SK-N-DZ (cell line): ENCODE measurements around the gene RAD18.

Source experiments
- DNase-seq: peaks from one replicate; pipeline ENCODE4 v3.0.0-alpha.2; 2015; ENCODE audit warnings: low spot score

The RAD18 gene

DNA sequence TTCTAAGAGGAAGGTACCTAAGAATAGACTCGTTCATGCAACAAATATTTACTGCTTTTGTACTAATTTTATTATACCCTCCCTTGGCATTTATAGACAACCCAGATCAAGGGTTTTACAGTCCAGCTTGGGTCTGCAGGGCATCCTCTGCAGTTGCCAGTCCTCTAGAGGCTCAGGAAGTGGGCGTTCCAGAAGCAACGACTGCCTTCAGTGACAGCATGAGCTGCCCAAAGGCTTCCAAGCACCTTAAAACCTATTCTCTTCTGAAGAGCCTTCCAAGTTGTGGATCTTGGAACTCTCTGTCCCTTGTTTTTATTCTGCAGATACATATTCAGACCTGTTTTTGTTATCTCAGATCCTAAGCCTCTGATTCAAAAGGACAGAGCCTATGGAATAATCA lies 95.6 kb downstream of the RAD18 start:
- DNase-seq = no peak

DNA sequence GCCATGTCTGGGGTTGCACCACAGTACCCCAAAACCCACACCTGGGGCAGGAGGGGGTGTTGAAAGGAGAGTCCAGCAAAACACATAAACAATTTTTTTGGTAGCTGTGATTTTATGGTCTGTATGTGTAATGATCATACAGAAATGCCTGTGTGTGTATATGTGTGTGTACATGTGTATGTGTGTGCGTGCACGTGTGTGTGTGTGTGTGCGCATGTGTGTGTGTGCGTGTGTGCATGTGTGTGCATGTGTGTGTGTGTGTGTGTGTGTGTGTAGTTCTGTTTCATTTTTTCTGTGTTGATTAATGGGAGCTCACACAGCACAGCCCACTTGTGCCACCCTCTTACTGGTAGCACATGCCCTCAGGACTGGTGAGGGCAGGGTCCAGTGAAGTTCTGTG lies 97.6 kb downstream of the RAD18 start:
- DNase-seq = no peak

DNA sequence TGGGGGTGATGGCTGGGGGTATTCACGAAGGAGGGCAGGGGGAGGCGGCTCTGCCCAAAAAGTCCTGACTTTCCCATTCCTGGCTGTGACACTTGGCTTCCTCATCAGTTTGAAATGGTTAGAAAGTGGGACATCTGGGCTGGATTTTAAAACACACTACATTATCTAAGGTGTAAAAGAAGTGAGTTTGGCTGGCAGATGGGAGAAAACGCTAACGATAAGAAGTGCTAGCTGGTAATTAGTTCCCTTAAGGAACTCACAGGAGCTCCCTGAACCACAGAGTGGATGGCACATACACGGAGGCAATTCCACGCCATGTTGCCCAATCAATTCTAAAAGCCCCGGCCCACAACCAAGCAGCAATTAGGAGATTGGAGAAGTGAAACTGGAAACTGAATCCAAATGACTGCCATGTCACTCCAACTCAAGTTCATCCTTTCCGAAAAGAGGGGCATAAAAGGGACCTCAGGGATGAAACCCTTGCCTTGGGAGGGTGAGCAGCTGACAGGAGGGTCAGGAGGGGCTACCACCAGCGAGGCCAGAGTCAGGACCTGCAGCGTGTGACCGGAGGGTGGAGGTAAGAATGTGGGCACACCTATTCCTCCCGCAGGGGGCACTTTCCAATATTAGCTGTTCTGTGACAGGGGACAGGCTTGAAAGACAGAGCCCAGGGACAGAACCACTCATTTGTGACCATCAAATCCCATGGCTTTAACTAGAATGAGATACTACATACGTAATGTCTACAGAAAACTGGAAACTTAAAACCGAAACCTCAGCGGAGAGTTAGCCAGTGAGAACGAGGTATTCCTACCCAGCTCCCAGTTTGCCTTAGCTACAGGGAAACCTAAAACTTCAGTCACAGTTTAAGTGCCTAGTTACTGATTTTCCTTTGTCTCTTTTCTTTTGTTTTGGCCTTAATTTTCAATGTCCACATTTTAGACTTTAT lies 98.6 kb downstream of the RAD18 start:
- DNase-seq = no peak

DNA sequence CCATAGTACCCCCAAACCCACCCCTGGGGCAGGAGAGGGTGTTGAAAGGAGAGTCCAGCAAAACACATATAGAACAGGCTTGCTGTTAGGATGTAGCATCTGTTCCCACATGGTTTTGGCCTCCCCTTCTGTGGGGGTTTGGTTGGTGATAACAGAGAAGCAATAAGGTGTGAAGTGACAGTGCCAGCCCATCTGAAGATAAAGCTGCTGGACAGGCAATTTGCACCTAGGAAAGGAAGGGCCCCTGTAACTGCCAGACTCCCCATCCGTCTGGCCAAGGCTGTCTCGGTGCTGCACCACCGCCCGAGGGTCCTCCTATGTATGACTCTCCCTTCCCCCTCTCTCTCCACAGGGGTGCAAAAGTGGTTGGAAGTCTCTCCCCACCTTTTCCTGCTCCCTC lies 99.4 kb downstream of the RAD18 start:
- DNase-seq = no peak

DNA sequence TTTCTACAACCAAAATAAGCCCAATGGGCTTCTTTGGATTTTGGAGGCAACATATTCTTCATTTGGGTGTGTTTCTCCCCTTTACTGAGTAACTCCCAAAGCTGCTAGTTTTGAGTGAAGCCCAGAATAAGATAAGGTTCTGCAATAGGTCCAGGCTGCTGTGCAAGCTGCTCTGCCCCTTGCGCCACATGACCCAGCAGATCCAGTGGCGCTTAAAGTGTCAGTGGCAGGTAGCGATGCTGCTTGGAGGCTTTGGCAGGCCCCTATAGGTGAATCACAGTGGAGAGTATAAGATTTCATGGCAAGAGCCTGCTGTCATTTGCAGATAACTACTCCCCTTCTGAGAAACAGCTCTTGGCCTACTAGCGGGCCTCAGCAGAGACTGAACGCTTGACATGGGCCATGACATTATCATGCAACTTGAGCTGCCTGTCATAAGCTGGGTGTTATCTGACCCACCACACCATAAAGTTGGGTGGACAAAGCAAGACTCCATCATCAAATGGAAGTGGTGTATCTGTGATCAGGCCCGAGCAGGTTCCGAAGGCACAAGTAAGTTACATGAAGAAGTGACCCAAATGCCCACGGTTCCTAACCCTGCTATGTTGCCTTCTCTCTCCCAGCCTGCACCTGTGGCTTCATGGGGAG lies 105.4 kb downstream of the RAD18 start:
- no peak for DNase-seq

DNA sequence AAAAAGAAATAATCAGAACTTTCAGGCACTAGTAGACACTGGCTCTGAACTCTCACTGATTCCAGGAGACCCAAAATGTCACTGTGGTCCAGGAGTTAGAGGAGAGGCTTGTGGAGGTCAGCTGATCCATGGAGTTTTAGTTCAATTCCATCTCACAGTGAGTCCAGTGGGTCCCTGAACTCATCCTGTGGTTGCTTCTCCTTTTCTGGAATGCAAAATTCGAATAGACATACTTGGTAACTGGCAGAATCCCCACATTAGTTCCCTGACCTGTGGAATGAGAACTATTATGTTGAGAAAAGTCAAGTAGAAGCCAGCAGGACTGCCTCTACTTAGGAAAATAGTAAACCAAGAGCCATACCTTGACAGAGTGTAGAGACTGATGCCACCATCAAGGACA lies 106.6 kb downstream of the RAD18 start:
- DNase-seq = no peak

DNA sequence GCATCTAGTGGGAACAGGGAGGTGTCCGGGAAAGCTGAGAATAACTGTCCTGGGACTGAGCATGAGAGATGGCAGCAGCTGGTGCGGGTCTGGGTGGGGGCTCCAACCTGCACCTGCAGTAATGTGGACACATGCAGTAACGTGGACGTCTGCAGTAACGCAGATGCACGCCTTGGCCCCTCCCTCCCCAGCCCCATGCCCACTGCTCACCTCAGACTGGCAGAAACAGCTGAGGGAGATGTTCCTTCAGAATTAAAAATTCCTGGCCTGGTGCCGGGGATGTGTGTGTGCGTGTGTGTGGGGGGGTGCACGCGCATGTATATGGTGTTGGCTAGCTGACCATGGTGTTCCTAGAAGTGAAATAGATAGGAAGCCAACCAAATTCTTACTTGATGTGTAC lies 107.2 kb downstream of the RAD18 start:
- DNase-seq = no peak

DNA sequence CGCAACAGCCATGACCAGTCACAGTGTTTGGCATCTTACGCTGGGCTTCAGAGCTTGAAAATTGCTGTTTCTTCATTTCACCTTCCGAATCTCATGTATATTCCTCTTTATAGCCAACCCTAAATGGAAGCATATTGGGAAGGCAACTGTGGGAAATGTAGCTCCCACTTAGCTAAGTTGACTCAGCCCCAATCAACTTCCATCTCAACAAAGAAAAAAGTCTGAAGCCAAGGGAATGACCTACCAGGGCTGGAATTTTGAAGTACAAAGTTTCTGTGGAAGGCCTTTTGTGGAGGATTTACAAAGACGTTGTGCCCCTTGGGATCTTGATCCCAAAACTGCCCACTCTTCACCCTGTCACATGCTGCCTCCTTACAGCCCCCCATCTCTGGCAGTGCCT lies 108.6 kb downstream of the RAD18 start:
- no peak for DNase-seq

DNA sequence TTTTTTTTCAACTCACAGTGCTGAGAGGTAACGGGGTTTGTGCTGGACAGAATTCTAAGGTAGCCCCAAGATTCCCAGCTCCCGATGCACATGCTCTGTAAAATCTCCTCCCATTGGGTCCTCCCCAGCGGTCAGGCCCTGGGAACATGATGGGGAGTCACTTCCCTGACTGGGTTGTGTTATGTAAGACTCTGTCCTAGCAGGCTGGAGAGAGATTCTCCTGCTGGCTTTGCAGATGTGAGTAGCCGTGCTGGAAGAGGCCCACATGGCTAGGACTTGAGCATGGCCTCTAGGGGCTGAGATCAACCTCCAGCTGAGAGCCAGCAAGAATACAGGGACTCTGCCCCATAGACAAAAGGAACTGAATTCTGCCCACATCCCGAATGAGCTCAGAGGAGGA lies 110.2 kb downstream of the RAD18 start:
- no peak for DNase-seq

DNA sequence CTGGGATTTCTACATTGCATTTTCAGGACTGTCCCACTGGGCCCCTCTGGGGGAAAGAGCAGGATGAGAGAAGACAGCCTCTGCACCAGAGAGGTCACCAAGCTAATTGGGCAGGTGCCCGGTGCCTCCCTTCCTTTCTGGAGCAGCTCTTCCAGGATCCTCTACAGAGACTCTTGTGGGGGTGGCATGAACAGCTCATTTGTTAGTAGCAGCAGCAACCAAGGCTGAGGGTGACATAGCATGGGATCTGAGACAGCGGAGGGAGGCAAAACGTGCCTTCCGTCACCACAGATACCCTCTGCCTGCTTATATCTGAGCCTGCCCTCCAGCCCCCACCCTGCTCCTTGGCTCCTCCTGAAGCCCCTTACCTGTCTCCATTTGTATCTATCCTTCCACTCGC lies 110.8 kb downstream of the RAD18 start:
- no peak for DNase-seq

DNA sequence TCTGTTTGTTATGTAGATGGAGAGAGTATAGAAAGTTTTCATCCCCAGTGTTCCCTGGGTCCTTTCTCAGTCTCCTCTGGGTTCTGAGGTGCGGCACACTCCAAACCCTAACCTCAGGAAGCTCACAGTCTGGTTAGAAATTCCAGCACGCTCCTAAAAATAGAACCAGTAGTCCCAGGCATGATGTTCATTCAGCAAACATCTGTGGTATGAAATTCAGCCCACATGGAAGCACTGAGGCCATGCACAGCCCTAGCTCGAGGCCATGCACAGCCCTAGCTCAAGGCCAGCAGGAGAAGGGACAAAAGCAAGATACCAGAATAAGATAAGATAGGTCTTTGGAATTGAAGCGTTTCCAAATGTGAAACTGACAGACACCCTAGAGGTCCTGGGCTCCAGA lies 111.6 kb downstream of the RAD18 start:
- DNase-seq = no peak

DNA sequence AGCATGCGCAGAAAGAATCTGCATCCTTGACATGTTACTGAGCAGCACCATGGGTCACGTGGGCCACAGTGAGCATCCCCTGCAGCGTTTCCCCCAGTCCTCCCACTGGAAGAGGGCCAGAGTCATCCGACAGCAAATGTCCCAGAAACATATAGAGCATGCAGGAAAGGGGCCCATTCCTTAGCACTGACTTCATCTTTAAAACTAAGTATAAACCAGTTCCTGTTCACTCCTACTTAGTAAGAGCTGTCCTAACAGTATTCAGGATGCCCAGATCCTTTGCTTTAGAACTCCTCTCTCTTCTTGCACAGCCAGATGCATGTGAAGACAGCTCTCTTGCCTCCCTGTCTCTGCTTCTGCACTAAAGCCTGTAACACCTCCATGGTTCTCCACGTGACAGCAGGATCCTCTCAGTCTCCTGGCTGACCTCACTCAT lies 114.6 kb downstream of the RAD18 start:
- no peak for DNase-seq

DNA sequence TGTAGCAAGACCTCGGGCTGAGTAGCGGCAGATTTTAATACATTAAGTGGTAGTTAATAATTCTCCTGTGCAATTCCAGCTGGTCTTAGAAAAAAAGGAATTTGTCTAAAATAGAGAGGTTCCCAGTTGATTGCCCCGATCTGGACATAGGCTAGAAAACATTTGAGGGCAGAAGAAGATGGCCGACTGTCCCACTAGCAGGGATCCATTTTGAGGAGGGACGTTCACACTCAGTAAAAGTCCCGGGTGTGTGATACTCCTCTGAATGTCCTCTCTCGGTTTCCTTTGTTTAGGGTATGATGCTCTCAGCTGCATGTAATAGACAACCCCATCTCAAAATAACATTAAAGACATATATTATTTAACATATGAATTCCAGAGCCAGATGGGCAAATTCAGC lies 116.0 kb downstream of the RAD18 start:
- no peak for DNase-seq

DNA sequence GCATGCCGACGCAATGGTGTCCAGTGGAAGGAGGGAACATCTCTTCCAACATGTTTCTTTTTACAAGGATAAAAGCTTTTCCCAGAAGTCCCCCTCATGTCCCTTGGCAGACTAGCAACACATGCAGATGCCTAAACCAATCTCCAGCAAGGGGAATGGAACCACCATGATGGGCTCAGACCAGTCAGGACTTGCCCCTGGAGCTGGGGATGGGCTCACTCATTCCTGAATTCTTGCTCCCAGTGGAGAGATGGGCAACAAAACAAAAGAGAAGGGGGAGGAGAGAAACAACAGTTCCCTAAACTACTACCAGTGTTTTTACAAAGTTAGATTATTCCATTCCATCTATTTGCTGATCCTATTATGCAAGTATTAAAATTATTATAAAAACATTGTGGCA lies 117.1 kb downstream of the RAD18 start:
- no peak for DNase-seq

DNA sequence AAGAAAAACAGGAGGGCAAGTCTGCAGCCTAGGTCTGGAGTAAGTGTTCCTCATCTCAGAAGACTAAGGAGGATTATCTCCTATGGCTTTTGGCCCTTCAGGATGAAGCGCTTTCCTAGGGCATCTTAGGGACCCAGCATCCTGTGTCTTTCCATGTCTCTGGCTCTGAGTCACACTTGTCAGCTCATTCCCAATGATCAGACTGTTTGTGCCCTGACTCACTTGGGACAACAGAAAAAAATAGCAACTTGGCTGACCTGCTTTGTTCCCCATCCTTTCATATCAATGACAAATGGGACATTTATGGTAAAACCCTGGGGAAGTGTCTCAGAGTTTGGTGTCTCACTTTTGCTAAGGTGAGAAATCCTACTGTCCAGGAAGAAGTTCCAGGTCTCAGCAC lies 117.6 kb downstream of the RAD18 start:
- no peak for DNase-seq

DNA sequence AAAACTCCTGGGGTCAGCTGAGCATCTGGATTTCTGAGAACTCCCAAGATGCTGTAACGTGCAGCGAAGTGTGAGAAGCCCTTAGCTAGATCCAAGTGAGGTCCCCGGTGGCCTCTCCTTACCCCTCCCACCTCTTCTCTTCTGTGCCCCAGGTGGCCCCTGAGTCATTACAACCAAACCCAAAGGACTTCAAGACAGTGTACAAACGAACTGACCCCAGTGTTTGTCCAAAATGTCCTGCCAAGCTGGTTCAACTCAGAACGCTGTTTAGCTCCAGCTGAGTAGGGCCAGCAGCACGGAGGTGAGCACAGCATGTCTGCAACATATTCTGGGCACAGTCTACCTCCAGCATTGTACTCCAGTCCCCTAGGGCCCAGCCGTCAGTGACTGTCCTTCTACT lies 119.9 kb downstream of the RAD18 start:
- no peak for DNase-seq

DNA sequence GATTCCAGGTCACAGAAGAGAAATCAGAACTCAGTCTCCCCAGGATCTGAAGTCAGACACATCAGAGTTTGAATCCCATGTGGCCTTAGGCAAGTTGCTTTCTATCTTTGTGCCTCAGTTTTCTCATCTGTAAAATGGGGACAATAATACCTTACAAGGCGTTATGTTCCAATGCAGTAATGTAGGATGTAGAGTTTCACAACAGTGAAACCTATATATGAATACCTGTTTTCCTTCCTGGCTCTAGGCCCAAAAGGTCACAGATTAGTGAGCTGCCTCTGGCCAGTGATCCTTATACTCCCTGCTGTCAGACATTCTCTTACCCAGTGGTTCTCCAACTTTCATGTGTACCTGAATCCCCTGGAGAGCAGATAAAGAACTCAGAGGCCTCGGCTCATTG lies 121.0 kb downstream of the RAD18 start:
- no peak for DNase-seq

DNA sequence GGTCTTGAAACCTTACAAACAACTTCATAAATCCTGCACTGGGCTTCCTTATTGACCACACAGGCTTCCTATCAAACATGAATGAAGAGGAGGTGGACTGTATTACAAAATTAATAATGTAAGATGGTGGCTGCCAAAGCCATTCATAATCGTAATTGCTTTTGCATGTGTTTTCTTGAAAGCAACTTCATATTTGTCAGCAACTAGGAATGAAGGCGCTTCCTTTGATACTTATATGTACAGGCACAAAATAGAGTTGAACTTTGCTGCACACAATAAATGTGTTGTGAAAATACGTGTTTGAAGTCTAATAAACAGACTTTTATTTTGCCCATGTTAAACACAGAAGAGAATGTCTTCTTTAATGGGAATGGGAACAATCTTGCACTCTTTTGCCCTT lies 121.8 kb downstream of the RAD18 start:
- DNase-seq = no peak

DNA sequence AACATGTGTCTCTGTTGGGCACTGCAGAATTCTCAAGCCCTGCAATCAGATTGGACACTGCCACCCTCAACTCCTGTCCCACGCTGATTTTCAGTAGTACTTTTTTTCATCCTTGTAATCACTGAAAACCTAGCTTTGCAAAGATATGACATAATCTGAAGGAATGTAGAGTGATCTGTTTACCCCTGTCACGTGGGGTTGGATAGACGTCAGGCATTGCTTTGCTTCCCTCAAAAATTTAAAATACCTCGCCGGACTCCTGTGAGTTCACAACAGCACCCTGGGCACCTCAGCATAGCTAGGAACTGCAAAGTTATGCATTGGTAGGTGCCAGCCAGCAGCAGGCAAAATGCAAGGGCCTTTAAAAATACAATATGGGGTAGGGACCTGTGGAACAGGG lies 122.7 kb downstream of the RAD18 start:
- no peak for DNase-seq

DNA sequence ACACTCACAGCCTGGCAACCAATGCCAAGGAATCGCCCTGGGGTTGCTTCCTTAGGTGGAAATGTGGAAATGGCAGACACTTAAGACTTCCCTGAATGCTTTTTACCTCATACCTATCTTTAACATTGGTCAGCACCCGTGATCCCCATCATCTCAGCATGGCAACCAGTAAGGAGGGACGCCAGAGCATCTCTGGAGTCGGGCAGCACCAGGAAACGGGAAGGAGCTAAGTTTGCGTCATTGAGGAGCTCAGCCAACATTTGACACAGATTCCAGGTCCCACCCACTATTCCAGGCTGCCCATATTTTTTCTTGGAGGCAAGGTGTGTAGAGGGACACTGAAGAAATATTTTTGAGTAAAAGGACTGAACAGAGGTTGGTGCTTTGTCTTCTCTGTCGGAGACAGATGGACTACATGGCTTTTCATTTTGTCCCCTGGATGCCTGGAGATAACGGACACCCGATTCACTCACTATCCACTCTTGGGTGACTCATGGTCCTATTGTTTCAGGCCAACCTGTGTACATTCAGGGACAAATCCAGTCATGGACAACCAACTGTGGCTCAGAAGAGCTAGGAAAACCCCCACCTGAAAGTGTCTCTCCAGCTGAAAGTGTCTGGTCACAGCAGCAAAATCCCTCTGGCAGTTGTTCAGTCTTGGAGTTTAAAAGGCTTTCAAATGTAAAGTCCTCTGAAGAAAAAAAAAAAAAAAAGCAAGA lies 123.5 kb downstream of the RAD18 start:
- no peak for DNase-seq

DNA sequence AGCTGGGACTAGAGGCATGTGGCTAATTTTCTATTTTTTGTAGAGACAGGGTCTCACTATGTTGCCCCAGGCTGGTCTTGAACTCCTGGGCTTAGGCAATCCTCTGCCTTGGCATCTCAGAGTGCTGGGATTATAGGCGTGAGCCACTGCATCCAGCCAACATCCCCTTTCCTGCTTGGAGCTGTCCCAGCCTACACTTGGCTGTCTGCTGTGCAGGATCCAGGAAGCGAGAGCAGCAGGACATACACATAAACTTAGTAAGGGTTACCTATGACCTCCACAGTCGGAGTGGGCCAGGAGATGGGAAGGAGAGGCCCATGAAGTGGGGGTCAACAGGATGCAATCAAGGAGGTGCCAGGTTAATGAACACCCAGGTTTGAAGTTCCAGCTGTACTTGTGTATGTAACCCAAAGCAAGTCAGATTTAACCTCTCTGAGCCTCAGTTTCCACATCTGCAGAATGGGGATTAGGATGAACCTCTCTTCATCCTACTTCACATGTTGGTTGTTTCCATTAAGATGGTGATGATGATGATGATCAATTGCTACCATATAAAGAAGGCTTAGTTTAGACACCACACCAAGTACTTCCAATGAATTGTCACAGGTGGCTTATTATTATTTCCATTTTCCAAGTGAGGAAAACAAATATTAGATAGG lies 124.4 kb downstream of the RAD18 start:
- DNase-seq = no peak

DNA sequence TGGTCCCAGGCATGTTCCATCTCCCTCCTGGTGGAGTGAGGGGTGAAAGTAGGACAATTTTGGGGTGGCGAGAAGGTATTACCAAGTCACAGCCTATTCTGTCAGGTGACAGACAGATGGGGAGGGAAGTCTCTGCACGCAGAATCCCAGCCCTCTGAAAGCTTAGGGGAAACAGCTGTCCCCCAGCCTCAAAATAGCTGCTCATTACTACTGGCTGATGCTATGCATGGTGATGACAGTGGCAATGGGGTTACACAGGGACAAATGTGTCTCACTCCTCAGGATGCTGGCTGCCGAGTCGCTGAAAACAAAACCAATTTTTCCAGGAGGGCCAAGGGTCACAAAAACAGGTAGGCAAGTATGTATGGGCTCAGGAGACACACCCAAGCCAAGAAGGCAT lies 125.0 kb downstream of the RAD18 start:
- no peak for DNase-seq
